K562 (cell line): ENCODE data around the gene MRPL2. TPM values are rescaled to one million over a fixed set of nuclear protein-coding genes. Genes with fewer than 3 reads are reported as not detected.

Experiments used
- BCL6 ChIP-seq: fragments of 250-450 bp; sonication (Bioruptor Pico); IDR thresholded peaks from 2 replicates; pipeline ENCODE4 v1.4.0; 2020
- BMI1 ChIP-seq: fragments of 150-350 bp; IDR thresholded peaks from 2 replicates; pipeline ENCODE4 v1.6.1; 2014; ENCODE audit warnings: low read length
- BRF2 ChIP-seq: IDR thresholded peaks from 3 replicates; pipeline ENCODE4 v1.6.1; 2011; ENCODE audit warnings: borderline replicate concordance, mild to moderate bottlenecking; ENCODE audit not compliant: insufficient read length, insufficient read depth
- CEBPG ChIP-seq, 3 experiments: fragments of 200-800 bp in 1 of 3; sonication (Bioruptor generic) in 1 of 3; sonication (generic) in 1 of 3; formaldehyde crosslinking in 1 of 3; IDR thresholded peaks in 2 of 3; conservative IDR thresholded peaks in 1 of 3; 2 replicates each; pipeline versions ENCODE4 v1.6.1 to v1.8.0; 2016 to 2022; ENCODE audit warnings: missing compliant biosample characterization in 2 of 3, missing genetic modification characterization in 2 of 3, mild to moderate bottlenecking in 1 of 3, missing genetic modification reagents in 1 of 3
- DLX4 ChIP-seq: fragments of 250-450 bp; sonication (Bioruptor Pico); IDR thresholded peaks from 2 replicates; pipeline ENCODE4 v1.6.1; 2021; ENCODE audit warnings: mild to moderate bottlenecking
- EP300 ChIP-seq: IDR thresholded peaks from 2 replicates; pipeline ENCODE4 v1.6.1; 2012; ENCODE audit warnings: low read length, improper control_type of control experiment
- GTF2A2 ChIP-seq: IDR thresholded peaks from 2 replicates; pipeline ENCODE4 v1.6.1; 2016; ENCODE audit warnings: mild to moderate bottlenecking, missing genetic modification characterization, missing compliant biosample characterization
- GTF2E2 ChIP-seq: fragments of 200-800 bp; sonication (Bioruptor generic); IDR thresholded peaks from 2 replicates; pipeline ENCODE4 v1.6.1; 2016; ENCODE audit warnings: missing genetic modification characterization, missing compliant biosample characterization
- HDAC1 ChIP-seq, 2 experiments: fragments of 450-650 bp; IDR thresholded peaks; 2 replicates each; pipeline ENCODE4 v1.6.1; 2016 to 2017; ENCODE audit warnings: inconsistent platforms in 1 of 2, mild to moderate bottlenecking in 1 of 2, moderate library complexity in 1 of 2
- MAFF ChIP-seq: IDR thresholded peaks from 2 replicates; pipeline ENCODE4 v1.6.1; 2012; ENCODE audit warnings: low read length, improper control_type of control experiment
- NFIC ChIP-seq: fragments of 450-650 bp; IDR thresholded peaks from 2 replicates; pipeline ENCODE4 v1.6.1; 2017; ENCODE audit warnings: mild to moderate bottlenecking, inconsistent platforms
- RBM22 ChIP-seq: fragments of 200-400 bp; formaldehyde crosslinking; IDR thresholded peaks from 2 replicates; pipeline ENCODE4 v1.6.1; 2018; ENCODE audit warnings: low read length, low read depth; ENCODE audit not compliant: poor library complexity, severe bottlenecking
- ZNF655 ChIP-seq: fragments of 250-450 bp; sonication (Bioruptor Pico); IDR thresholded peaks from 2 replicates; pipeline ENCODE4 v1.5.0; 2021
- ZZZ3 ChIP-seq: fragments of 450-650 bp; IDR thresholded peaks from 2 replicates; pipeline ENCODE4 v1.6.1; 2016; ENCODE audit warnings: antibody characterized with exemption, mild to moderate bottlenecking, moderate library complexity
- polyA plus RNA-seq, 8 experiments: library from polyadenylated mRNA; depleted of rRNA in 4 of 8; stranded (reverse) in 5 of 8; unstranded in 3 of 8; fragments of >200 nt; fragmentation: Nextera tagmentation in 2 of 8; fragmentation: Illumina TruSeq in 1 of 8; extraction: Ambion mirVana in 2 of 8; extraction: Trizol in 1 of 8; gene quantifications; 2 replicates each; pipeline versions ENCODE4 v1.2.1 to v1.2.3, GENCODE V29; 2011 to 2014; ENCODE audit warnings: inconsistent platforms in 1 of 8, missing spikeins in 1 of 8
- total RNA-seq, 7 experiments: library from RNA; depleted of rRNA in 6 of 7; stranded (reverse); fragments of >200 nt in 6 of 7; fragmentation: Illumina TruSeq in 2 of 7; extraction: Trizol in 2 of 7; gene quantifications; 2 replicates each; pipeline versions ENCODE4 v1.2.1 to v1.2.3, GENCODE V29; 2011 to 2021; ENCODE audit warnings: low replicate concordance in 1 of 7
- TF ChIP-seq, protein P1 (sequence below): sonication (generic); formaldehyde crosslinking; IDR thresholded peaks from 2 replicates; pipeline ENCODE4 v1.8.0; 2022; ENCODE audit warnings: missing genetic modification reagents, mild to moderate bottlenecking, borderline replicate concordance
- TF ChIP-seq, protein P2 (sequence below): sonication (generic); formaldehyde crosslinking; IDR thresholded peaks from 2 replicates; pipeline ENCODE4 v1.8.1; 2023; ENCODE audit warnings: mild to moderate bottlenecking, missing genetic modification reagents, moderate library complexity
- TF ChIP-seq, protein P3 (sequence below): IDR thresholded peaks from 2 replicates; pipeline ENCODE4 v1.6.1; 2016; ENCODE audit warnings: missing genetic modification characterization, missing compliant biosample characterization

Gene MRPL2
- total and polyA plus RNA-seq, 9 of the 15 experiments (the other 6 are each of a cell fraction or from before 2014, with no cell fraction given) = 63.1 to 262 (median 121) TPM

- TF ChIP-seq DLX4 (CRISPR knock-in tag) = no peak
- TF ChIP-seq, protein P1, sequence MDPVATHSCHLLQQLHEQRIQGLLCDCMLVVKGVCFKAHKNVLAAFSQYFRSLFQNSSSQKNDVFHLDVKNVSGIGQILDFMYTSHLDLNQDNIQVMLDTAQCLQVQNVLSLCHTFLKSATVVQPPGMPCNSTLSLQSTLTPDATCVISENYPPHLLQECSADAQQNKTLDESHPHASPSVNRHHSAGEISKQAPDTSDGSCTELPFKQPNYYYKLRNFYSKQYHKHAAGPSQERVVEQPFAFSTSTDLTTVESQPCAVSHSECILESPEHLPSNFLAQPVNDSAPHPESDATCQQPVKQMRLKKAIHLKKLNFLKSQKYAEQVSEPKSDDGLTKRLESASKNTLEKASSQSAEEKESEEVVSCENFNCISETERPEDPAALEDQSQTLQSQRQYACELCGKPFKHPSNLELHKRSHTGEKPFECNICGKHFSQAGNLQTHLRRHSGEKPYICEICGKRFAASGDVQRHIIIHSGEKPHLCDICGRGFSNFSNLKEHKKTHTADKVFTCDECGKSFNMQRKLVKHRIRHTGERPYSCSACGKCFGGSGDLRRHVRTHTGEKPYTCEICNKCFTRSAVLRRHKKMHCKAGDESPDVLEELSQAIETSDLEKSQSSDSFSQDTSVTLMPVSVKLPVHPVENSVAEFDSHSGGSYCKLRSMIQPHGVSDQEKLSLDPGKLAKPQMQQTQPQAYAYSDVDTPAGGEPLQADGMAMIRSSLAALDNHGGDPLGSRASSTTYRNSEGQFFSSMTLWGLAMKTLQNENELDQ (CRISPR knock-in tag) = peak; percentile 67; the same call in 1 of the 2 replicates
- TF ChIP-seq, protein P2, sequence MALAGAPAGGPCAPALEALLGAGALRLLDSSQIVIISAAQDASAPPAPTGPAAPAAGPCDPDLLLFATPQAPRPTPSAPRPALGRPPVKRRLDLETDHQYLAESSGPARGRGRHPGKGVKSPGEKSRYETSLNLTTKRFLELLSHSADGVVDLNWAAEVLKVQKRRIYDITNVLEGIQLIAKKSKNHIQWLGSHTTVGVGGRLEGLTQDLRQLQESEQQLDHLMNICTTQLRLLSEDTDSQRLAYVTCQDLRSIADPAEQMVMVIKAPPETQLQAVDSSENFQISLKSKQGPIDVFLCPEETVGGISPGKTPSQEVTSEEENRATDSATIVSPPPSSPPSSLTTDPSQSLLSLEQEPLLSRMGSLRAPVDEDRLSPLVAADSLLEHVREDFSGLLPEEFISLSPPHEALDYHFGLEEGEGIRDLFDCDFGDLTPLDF (CRISPR knock-in tag) = no peak
- TF ChIP-seq ZZZ3 = no peak
- peak in 1 of 2 experiments; percentile 65; a peak in 2 of 4 replicates for TF ChIP-seq HDAC1 (IDR thresholded peaks at IDR 0.05)
- TF ChIP-seq ZNF655 (CRISPR knock-in tag) = no peak
- no peak for TF ChIP-seq BRF2
- TF ChIP-seq RBM22 = no peak
- TF ChIP-seq BCL6 (CRISPR knock-in tag) = no peak
- no peak for TF ChIP-seq GTF2A2 (tag)
- TF ChIP-seq BMI1 = no peak
- no peak for TF ChIP-seq NFIC
- TF ChIP-seq, protein P3, sequence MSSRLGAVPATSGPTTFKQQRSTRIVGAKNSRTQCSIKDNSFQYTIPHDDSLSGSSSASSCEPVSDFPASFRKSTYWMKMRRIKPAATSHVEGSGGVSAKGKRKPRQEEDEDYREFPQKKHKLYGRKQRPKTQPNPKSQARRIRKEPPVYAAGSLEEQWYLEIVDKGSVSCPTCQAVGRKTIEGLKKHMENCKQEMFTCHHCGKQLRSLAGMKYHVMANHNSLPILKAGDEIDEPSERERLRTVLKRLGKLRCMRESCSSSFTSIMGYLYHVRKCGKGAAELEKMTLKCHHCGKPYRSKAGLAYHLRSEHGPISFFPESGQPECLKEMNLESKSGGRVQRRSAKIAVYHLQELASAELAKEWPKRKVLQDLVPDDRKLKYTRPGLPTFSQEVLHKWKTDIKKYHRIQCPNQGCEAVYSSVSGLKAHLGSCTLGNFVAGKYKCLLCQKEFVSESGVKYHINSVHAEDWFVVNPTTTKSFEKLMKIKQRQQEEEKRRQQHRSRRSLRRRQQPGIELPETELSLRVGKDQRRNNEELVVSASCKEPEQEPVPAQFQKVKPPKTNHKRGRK (tag) = no peak
- TF ChIP-seq CEBPG (CRISPR knock-in tag; IDR thresholded peaks at IDR 0.05) = no peak
- TF ChIP-seq CEBPG (tag; conservative IDR thresholded peaks at IDR 0.05 in 1 of 2, IDR thresholded peaks at IDR 0.05 in 1 of 2) = no peak
- no peak for TF ChIP-seq MAFF
- TF ChIP-seq EP300 = no peak; the same call in 1 of the 2 replicates
- TF ChIP-seq GTF2E2 (tag) = peak; percentile 60; the same call in 1 of the 2 replicates
Observed at GRCh38 chr6:43021270-43022047, 37.8 kb downstream of the MRPL2 start, which contains the start of gene RRP36 (continued).
